Astrocyte (in vitro differentiated cells and primary cell): ENCODE results near the gene CACNA1C. TPM values are rescaled to one million over a fixed set of nuclear protein-coding genes. Genes with fewer than 3 reads are reported as not detected.

Source experiments
- DNase-seq: peaks from one replicate; pipeline ENCODE4 v3.0.0-alpha.2; 2010; ENCODE audit warnings: low read depth
- FAIRE-seq: peaks from 2 replicates; lab custom pipeline; 2011; peaks lifted over from hg19 to GRCh38; lab: Jason Lieb, UNC
- H2AFZ ChIP-seq: 2 replicates; pipeline ENCODE4 v1.6.0; 2012; ENCODE audit warnings: low read depth, low read length, inconsistent platforms
- H3K27ac ChIP-seq: 2 replicates; pipeline ENCODE4 v1.5.1; 2011; ENCODE audit warnings: low read depth, low read length, inconsistent platforms
- H3K27me3 ChIP-seq: 2 replicates; pipeline ENCODE4 v1.6.0; 2011; ENCODE audit warnings: low read length, inconsistent platforms; ENCODE audit not compliant: insufficient read depth
- H3K36me3 ChIP-seq: 2 replicates; pipeline ENCODE4 v1.5.1; 2011; ENCODE audit warnings: low read length, inconsistent platforms; ENCODE audit not compliant: insufficient read depth
- H3K4me1 ChIP-seq: 2 replicates; pipeline ENCODE4 v1.5.1; 2011; ENCODE audit warnings: low read length, inconsistent platforms; ENCODE audit not compliant: insufficient read depth
- H3K4me2 ChIP-seq: 2 replicates; pipeline ENCODE4 v1.6.0; 2012; ENCODE audit warnings: low read length, inconsistent platforms
- H3K4me3 ChIP-seq: 2 replicates; pipeline ENCODE4 v1.5.1; 2011; ENCODE audit warnings: low read depth, mild to moderate bottlenecking, low read length, inconsistent platforms; ENCODE audit not compliant: insufficient read depth
- H3K79me2 ChIP-seq: 2 replicates; pipeline ENCODE4 v1.6.0; 2012; ENCODE audit warnings: mild to moderate bottlenecking, low read length, inconsistent platforms; ENCODE audit not compliant: insufficient read depth
- H3K9ac ChIP-seq: 2 replicates; pipeline ENCODE4 v1.6.0; 2012; ENCODE audit warnings: mild to moderate bottlenecking, low read length, inconsistent platforms
- H3K9me3 ChIP-seq: 2 replicates; pipeline ENCODE4 v1.5.1; 2012; ENCODE audit warnings: low read depth, mild to moderate bottlenecking, low read length, inconsistent platforms; ENCODE audit not compliant: insufficient read depth
- H4K20me1 ChIP-seq: 2 replicates; pipeline ENCODE4 v1.6.0; 2012; ENCODE audit warnings: low read length, inconsistent platforms; ENCODE audit not compliant: insufficient read depth
- H3K27ac Mint-ChIP-seq: one replicate; pipeline ENCODE4 v1.8.0; 2021; ENCODE audit warnings: mild to moderate bottlenecking, mixed read lengths; ENCODE audit not compliant: unreplicated experiment
- H3K27me3 Mint-ChIP-seq: one replicate; pipeline ENCODE4 v1.8.0; 2021; ENCODE audit warnings: low read depth, mixed read lengths; ENCODE audit not compliant: unreplicated experiment
- H3K36me3 Mint-ChIP-seq: one replicate; pipeline ENCODE4 v1.8.0; 2021; ENCODE audit warnings: low read depth, mixed read lengths; ENCODE audit not compliant: unreplicated experiment
- H3K4me1 Mint-ChIP-seq: one replicate; pipeline ENCODE4 v1.8.0; 2021; ENCODE audit warnings: low read depth, mixed read lengths; ENCODE audit not compliant: unreplicated experiment
- H3K4me3 Mint-ChIP-seq: one replicate; pipeline ENCODE4 v1.8.0; 2021; ENCODE audit warnings: mild to moderate bottlenecking, moderate library complexity, mixed read lengths; ENCODE audit not compliant: unreplicated experiment
- H3K9me3 Mint-ChIP-seq: one replicate; pipeline ENCODE4 v1.8.0; 2021; ENCODE audit warnings: mild to moderate bottlenecking, mixed read lengths; ENCODE audit not compliant: unreplicated experiment
- CTCF ChIP-seq: IDR thresholded peaks from 2 replicates; pipeline ENCODE4 v1.5.1; 2011; ENCODE audit warnings: low read depth, mild to moderate bottlenecking, inconsistent platforms, low read length, moderate library complexity; ENCODE audit not compliant: insufficient read depth
- EZH2 ChIP-seq: IDR thresholded peaks from 2 replicates; pipeline ENCODE4 v1.6.1; 2012; ENCODE audit warnings: mild to moderate bottlenecking, low read length, inconsistent platforms; ENCODE audit not compliant: insufficient read depth
- total RNA-seq: library from RNA; stranded (reverse); gene quantifications from 2 replicates; pipeline ENCODE4 v1.2.1, GENCODE V29; 2021

CACNA1C gene
- total RNA-seq, 1 donor from 2014 or later = 2.1 TPM

- no peak for FAIRE-seq
- Mint-ChIP-seq H3K4me1 (peaks cover 11% of the 10 kb centered on the region), H3K27me3 (peaks cover 24% of the 10 kb centered on the region), H3K9me3 (peaks cover 6% of the 10 kb centered on the region), H3K4me3 (no peak overlapping the region), H3K36me3 (no peaks in the 10 kb centered on the region), H3K27ac (no peak overlapping the region)
- no peak for TF ChIP-seq CTCF
- TF ChIP-seq EZH2 = no peak
- Histone ChIP-seq H3K9ac (no peak overlapping the region), H3K27me3 (no peaks in the 10 kb centered on the region), H2AFZ (no peak overlapping the region), H3K9me3 (no peaks in the 10 kb centered on the region), H3K4me1 (peaks cover 6% of the 10 kb centered on the region), H3K4me2 (peak overlapping the region; percentile 34), H3K27ac (no peak overlapping the region), H3K4me3 (no peak overlapping the region), H3K79me2 (no peaks in the 10 kb centered on the region), H3K36me3 (no peaks in the 10 kb centered on the region), H4K20me1 (no peaks in the 10 kb centered on the region)
- DNase-seq = no peak
Observed at GRCh38 chr12:2194060-2194459, 141.3 kb downstream of the CACNA1C start.

GRCh38 chr12:2194571-2194970 lies 141.8 kb downstream of the CACNA1C start:
- H3K9me3 ChIP-seq = no peaks in the 10 kb centered on the region
- no peak for DNase-seq
- H3K27ac ChIP-seq = no peak overlapping the region
- FAIRE-seq = no peak
- Mint-ChIP-seq H3K4me3 (no peak overlapping the region), H3K4me1 (peaks cover 11% of the 10 kb centered on the region), H3K27me3 (peaks cover 21% of the 10 kb centered on the region), H3K36me3 (no peaks in the 10 kb centered on the region), H3K9me3 (peaks cover 5% of the 10 kb centered on the region), H3K27ac (no peak overlapping the region)
- no peak overlapping the region for H3K9ac ChIP-seq
- no peak overlapping the region for H3K4me3 ChIP-seq
- TF ChIP-seq EZH2 = no peak
- no peak for TF ChIP-seq CTCF
- H3K79me2 ChIP-seq = no peaks in the 10 kb centered on the region
- H3K4me1 ChIP-seq = peaks cover 6% of the 10 kb centered on the region
- H3K36me3 ChIP-seq = no peaks in the 10 kb centered on the region
- H4K20me1 ChIP-seq = no peaks in the 10 kb centered on the region
- H3K27me3 ChIP-seq = no peaks in the 10 kb centered on the region
- H3K4me2 ChIP-seq = peak overlapping the region; percentile 34
- H2AFZ ChIP-seq = no peak overlapping the region

GRCh38 chr12:2195085-2195484 lies 142.3 kb downstream of the CACNA1C start:
- no peak overlapping the region for H2AFZ ChIP-seq
- H3K27ac ChIP-seq = no peak overlapping the region
- FAIRE-seq (no peak), DNase-seq (no peak)
- peaks cover 6% of the 10 kb centered on the region for H3K4me1 ChIP-seq
- Mint-ChIP-seq H3K4me3 (no peak overlapping the region), H3K27me3 (peaks cover 17% of the 10 kb centered on the region), H3K4me1 (peaks cover 11% of the 10 kb centered on the region), H3K36me3 (no peaks in the 10 kb centered on the region), H3K9me3 (peaks cover 5% of the 10 kb centered on the region), H3K27ac (no peak overlapping the region)
- H3K79me2 ChIP-seq = no peaks in the 10 kb centered on the region
- no peak overlapping the region for H3K4me3 ChIP-seq
- H3K9ac ChIP-seq = no peak overlapping the region
- H3K36me3 ChIP-seq = no peaks in the 10 kb centered on the region
- no peaks in the 10 kb centered on the region for H3K9me3 ChIP-seq
- no peaks in the 10 kb centered on the region for H3K27me3 ChIP-seq
- TF ChIP-seq CTCF (no peak), EZH2 (no peak)
- no peaks in the 10 kb centered on the region for H4K20me1 ChIP-seq
- H3K4me2 ChIP-seq = no peak overlapping the region
